A673 (cell line): ENCODE results near the gene OTULINL. TPM values are rescaled to one million over a fixed set of nuclear protein-coding genes. Genes with fewer than 3 reads are reported as not detected.

Experiments used
- BruUV-seq: library from RNA; stranded (reverse); fragments of 400-500 nt; replicated peaks from 2 replicates; lab custom pipeline; 2021; lab: Mats Ljungman, UMichigan
- CTCF ChIA-PET: fragments of 300-600 bp; sonication (Branson Sonifier 250); formaldehyde crosslinking; loops from one replicate; lab custom pipeline; 2022; ENCODE audit warnings: antibody characterized with exemption; lab: Charles Lee
- POLR2A ChIA-PET: fragments of 300-600 bp; sonication (Branson Sonifier 250); formaldehyde crosslinking; loops from one replicate; lab custom pipeline; 2022; ENCODE audit warnings: antibody characterized with exemption; ENCODE audit not compliant: low non-redundant PET; lab: Charles Lee
- DNase-seq: peaks from one replicate; pipeline ENCODE4 v3.0.0-alpha.2; 2015; ENCODE audit warnings: low spot score
- H3K27ac ChIP-seq: fragments of 200-600 bp; sonication (generic); 2 replicates; pipeline ENCODE4 v1.5.1; 2016; ENCODE audit warnings: mixed run types, low read depth, mild to moderate bottlenecking, mixed read lengths, antibody characterized with exemption, low read length; ENCODE audit not compliant: poor library complexity, severe bottlenecking
- H3K27me3 ChIP-seq: fragments of 200-600 bp; sonication (generic); replicated peaks from 2 replicates; pipeline ENCODE4 v1.6.1; 2017; ENCODE audit warnings: mixed run types, low read depth, mild to moderate bottlenecking, mixed read lengths, antibody characterized with exemption, low read length; ENCODE audit not compliant: insufficient read depth, poor library complexity
- H3K36me3 ChIP-seq: fragments of 200-600 bp; sonication (generic); 2 replicates; pipeline ENCODE4 v1.6.1; 2016; ENCODE audit warnings: mixed run types, mild to moderate bottlenecking, mixed read lengths, antibody characterized with exemption, low read length; ENCODE audit not compliant: insufficient read depth, poor library complexity, severe bottlenecking
- H3K4me1 ChIP-seq: fragments of 200-600 bp; sonication (generic); 2 replicates; pipeline ENCODE4 v1.6.1; 2017; ENCODE audit warnings: mixed run types, mild to moderate bottlenecking, mixed read lengths, antibody characterized with exemption, low read length; ENCODE audit not compliant: insufficient read depth, poor library complexity, severe bottlenecking
- H3K4me3 ChIP-seq: fragments of 200-600 bp; sonication (generic); 2 replicates; pipeline ENCODE4 v1.5.1; 2016; ENCODE audit warnings: low read depth, mixed run types, mild to moderate bottlenecking, mixed read lengths, low read length; ENCODE audit not compliant: poor library complexity, severe bottlenecking
- H3K9me3 ChIP-seq: fragments of 200-600 bp; sonication (generic); 2 replicates; pipeline ENCODE4 v1.6.1; 2016; ENCODE audit warnings: mixed run types, low read depth, mild to moderate bottlenecking, mixed read lengths, antibody characterized with exemption, low read length; ENCODE audit not compliant: poor library complexity, severe bottlenecking
- EZH2 ChIP-seq: fragments of 200-600 bp; sonication (generic); IDR thresholded peaks from 2 replicates; pipeline ENCODE4 v1.6.1; 2017; ENCODE audit warnings: borderline replicate concordance, low read depth, mild to moderate bottlenecking, mixed read lengths, antibody characterized with exemption, low read length; ENCODE audit not compliant: poor library complexity, severe bottlenecking
- intact Hi-C: fragments of 100-400 bp; cut with micrococcal nuclease; formaldehyde crosslinking; loops from one replicate; pipeline ENCODE4 v1.10.0; 2022; ENCODE audit not compliant: unreplicated experiment
- total RNA-seq: library from RNA; stranded (reverse); gene quantifications from 2 replicates; pipeline ENCODE4 v1.2.3, GENCODE V29; 2021
- TF ChIP-seq, protein P1 (sequence below): fragments of 300-800, 200-600 bp; sonication (generic); conservative IDR thresholded peaks from 2 replicates; pipeline ENCODE4 v1.5.1; 2017; ENCODE audit warnings: low read depth, mild to moderate bottlenecking, antibody characterized with exemption, low read length, moderate library complexity, mixed read lengths

Gene OTULINL
- total RNA-seq, 1 experiment from 2014 or later, result 0.13 TPM

DNA sequence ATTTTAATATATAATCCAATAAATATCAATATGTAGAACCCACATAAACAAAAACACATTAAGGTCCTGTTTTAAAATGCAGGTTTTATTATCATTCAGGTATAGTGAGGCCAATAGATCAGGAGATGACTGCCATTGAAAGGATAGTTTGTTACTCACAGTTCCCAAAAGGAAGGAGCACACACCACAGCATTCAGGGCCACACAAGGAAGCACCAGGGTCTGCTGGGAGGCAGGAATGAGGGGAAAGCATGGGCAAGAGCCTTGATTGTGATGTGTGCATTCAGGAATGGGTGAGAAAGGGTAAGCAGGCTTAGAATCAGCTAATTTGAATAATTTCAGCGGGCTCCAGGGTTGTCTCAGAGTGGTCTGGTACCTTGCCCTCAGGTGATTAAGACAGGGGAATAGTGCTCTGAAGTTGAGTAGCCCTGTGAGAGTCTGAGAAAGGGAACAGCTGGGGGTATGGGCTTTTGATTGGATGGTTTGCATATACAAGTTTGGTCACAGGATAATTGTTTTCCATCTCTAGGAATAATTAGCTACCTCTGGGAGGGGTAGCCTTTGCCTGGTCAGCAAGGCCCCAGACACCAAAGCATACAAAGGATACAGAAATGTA lies 63.1 kb downstream of the OTULINL start:
- no peak for TF ChIP-seq EZH2
- TF ChIP-seq, protein P1, sequence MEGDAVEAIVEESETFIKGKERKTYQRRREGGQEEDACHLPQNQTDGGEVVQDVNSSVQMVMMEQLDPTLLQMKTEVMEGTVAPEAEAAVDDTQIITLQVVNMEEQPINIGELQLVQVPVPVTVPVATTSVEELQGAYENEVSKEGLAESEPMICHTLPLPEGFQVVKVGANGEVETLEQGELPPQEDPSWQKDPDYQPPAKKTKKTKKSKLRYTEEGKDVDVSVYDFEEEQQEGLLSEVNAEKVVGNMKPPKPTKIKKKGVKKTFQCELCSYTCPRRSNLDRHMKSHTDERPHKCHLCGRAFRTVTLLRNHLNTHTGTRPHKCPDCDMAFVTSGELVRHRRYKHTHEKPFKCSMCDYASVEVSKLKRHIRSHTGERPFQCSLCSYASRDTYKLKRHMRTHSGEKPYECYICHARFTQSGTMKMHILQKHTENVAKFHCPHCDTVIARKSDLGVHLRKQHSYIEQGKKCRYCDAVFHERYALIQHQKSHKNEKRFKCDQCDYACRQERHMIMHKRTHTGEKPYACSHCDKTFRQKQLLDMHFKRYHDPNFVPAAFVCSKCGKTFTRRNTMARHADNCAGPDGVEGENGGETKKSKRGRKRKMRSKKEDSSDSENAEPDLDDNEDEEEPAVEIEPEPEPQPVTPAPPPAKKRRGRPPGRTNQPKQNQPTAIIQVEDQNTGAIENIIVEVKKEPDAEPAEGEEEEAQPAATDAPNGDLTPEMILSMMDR, result no peak
- no peak overlapping the region for H3K27ac ChIP-seq
- intact Hi-C loops, result loop anchor here (10.0 kb wide), 1 partner anchor 370 kb away; no protein-coding TSS in a partner anchor
- no peak for DNase-seq
- BruUV-seq, result no TSS peak
- ChIA-PET POLR2A (no interaction called here), CTCF (interaction anchor here (0.7 kb wide), 1 partner anchor 274 kb away, joined by 3 read pairs; no protein-coding TSS in a partner anchor)
- peaks cover 3% of the 10 kb centered on the region for H3K4me1 ChIP-seq
- H3K9me3 ChIP-seq, result no peaks in the 10 kb centered on the region
- peaks cover 37% of the 10 kb centered on the region for H3K27me3 ChIP-seq
- H3K4me3 ChIP-seq, result no peak overlapping the region
- H3K36me3 ChIP-seq, result no peaks in the 10 kb centered on the region

DNA sequence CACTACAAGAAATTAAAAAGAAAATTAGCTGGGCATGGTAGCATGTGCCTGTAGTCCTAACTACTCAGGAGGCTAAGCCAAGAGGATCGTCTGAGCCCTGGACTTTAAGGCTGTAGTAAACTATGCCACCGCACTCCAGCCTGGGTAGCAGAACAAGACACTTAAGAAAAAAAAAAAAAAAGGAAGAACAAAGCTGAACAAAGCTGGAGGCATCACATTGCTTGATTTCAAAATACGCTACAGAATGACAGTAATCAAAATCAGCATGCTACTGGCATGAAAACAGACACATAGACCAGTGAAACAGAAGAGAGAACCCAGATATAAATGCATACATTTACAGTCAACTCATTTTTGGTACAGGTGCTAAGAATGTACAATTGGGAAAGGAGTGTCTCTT lies 68.5 kb downstream of the OTULINL start:
- DNase-seq, result no peak
- Histone ChIP-seq H3K4me1 (peaks cover 3% of the 10 kb centered on the region), H3K27ac (no peak overlapping the region), H3K9me3 (no peaks in the 10 kb centered on the region), H3K27me3 (peaks cover 48% of the 10 kb centered on the region), H3K4me3 (no peak overlapping the region), H3K36me3 (no peaks in the 10 kb centered on the region)
- CTCF ChIA-PET, result no interaction called here
- no TSS peak for BruUV-seq
- POLR2A ChIA-PET, result interaction anchor here (0.7 kb wide), 1 partner anchor 211 kb away, joined by 4 read pairs; no protein-coding TSS in a partner anchor
- TF ChIP-seq EZH2, result no peak
- TF ChIP-seq, protein P1, result no peak
- intact Hi-C loops, result no loop called here

DNA sequence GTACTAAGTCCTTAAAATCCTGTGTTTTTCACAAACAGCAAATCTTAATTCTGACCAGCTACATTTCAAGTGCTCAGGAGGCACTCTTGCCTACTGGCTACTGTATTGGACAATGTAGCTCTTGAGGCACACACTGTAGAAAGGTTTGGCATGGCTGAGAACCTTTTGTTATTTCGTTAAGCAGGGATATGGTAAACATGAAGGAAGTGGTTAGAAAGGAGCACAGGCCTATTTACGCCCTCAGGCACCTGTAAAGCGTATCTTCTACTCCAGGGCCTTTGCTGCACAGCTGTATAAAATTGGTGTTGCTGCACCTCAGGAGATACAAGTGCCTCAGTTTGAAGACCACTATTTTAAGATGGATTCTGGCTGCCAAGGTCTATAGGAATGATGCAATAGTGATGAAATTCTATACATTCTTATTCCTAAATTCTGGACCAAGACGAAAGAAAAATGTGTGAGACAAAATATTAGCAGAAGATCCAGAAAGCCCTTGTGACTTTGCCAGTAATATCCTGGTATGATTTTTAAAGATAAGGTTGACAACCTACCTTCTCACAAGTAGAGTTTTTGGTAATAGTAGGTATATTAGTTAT lies 73.7 kb downstream of the OTULINL start:
- no TSS peak for BruUV-seq
- POLR2A ChIA-PET, result no interaction called here
- H3K27ac ChIP-seq, result no peak overlapping the region
- no peaks in the 10 kb centered on the region for H3K9me3 ChIP-seq
- no peaks in the 10 kb centered on the region for H3K36me3 ChIP-seq
- CTCF ChIA-PET, result no interaction called here
- DNase-seq, result no peak
- peaks cover 23% of the 10 kb centered on the region for H3K27me3 ChIP-seq
- TF ChIP-seq, protein P1, result no peak
- no peak for TF ChIP-seq EZH2
- intact Hi-C loops, result no loop called here
- H3K4me1 ChIP-seq, result no peaks in the 10 kb centered on the region
- H3K4me3 ChIP-seq, result no peak overlapping the region
